ENCODE results near the gene TEX30. TPM values are rescaled to one million over a fixed set of nuclear protein-coding genes. Genes with fewer than 3 reads are reported as not detected.
A peak's percentile ranks its signal among the peaks of the same experiment; 100 is the strongest.

Gene TEX30
- total RNA-seq, 2 donors from 2014 or later = 3.6 to 22.2 TPM

DNA sequence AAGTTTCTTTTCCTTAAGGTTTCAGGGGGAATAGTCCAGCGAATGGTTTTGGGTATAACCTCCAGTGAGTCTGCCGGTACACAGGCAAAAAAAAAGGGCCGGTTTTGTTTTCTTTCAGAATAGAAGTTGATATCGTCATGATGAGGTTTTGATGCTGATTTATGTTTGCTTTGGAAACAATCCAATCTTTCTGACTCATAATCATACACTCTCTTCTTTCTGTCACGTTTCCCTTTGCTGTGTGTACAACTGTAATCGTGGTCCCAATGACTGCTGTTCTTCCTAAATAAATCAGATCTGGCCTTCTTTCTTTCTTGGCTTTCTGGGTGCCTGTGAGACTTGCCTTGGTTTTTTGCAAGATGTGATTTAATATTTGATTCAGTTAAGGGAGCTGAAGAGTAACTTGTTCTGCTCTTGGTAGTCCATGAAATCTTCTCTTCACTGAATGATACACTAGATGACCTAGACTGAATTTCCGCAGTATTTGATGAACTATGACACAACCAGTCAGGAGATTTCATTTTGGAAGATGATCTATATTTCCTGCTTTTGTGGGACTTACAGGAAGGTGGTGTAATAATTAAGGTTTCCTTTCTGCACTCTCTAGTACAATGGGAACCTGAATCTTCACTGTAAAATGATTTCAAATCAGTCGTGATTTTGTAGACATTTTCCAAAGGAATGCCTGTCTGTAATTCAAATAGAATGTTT is 43.9 kb downstream of the TEX30 start:
- intact Hi-C loops (cut with DNase I) = no loop called here
- no peak for DNase-seq (ENCODE audit: low spot score)
- no peaks in the 10 kb centered on the region for H3K4me1 ChIP-seq (replicated peaks)
- WGBS = 36% methylated on average over 8 of the region's 8 CpGs
- H3K27me3 ChIP-seq (replicated peaks; ENCODE audit: insufficient read depth) = no peaks in the 10 kb centered on the region
- H3K27ac ChIP-seq = no peak overlapping the region
- TF ChIP-seq POLR2AphosphoS5 (IDR thresholded peaks at IDR 0.05) (no peak), POLR2A (IDR thresholded peaks at IDR 0.05) (no peak)
- TF ChIP-seq, protein P1, sequence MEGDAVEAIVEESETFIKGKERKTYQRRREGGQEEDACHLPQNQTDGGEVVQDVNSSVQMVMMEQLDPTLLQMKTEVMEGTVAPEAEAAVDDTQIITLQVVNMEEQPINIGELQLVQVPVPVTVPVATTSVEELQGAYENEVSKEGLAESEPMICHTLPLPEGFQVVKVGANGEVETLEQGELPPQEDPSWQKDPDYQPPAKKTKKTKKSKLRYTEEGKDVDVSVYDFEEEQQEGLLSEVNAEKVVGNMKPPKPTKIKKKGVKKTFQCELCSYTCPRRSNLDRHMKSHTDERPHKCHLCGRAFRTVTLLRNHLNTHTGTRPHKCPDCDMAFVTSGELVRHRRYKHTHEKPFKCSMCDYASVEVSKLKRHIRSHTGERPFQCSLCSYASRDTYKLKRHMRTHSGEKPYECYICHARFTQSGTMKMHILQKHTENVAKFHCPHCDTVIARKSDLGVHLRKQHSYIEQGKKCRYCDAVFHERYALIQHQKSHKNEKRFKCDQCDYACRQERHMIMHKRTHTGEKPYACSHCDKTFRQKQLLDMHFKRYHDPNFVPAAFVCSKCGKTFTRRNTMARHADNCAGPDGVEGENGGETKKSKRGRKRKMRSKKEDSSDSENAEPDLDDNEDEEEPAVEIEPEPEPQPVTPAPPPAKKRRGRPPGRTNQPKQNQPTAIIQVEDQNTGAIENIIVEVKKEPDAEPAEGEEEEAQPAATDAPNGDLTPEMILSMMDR (IDR thresholded peaks at IDR 0.05) = no peak
- H3K36me3 ChIP-seq = no peaks in the 10 kb centered on the region
- H3K4me3 ChIP-seq = no peak overlapping the region
- no peaks in the 10 kb centered on the region for H3K9me3 ChIP-seq

DNA sequence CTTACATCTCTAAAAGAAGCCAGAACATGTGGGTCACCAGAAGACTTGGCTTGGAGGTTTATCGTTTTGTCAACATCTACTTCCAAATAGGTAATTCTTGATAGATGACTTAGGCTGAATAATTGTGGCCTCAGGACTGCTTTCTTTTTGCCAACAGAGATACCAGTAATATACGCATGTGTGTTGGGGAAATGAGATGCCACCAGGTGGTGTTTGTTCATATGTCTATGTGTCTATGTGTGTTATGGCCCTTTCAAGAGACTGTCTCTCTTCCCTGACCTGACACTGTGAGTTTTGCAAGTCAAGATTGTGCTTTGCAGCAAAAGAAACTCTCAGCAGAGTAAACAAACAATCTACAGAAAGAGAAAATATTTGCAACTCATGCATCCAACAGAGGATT is 47.2 kb downstream of the TEX30 start:
- TF ChIP-seq POLR2A (IDR thresholded peaks at IDR 0.05) = no peak
- TF ChIP-seq, protein P1 (IDR thresholded peaks at IDR 0.05) = no peak
- TF ChIP-seq POLR2AphosphoS5 (IDR thresholded peaks at IDR 0.05) = no peak
- DNase-seq (ENCODE audit: low spot score) = no peak
- intact Hi-C loops (cut with DNase I) = no loop called here
- Histone ChIP-seq H3K36me3 (no peaks in the 10 kb centered on the region), H3K9me3 (no peaks in the 10 kb centered on the region), H3K4me3 (no peak overlapping the region), H3K27ac (no peak overlapping the region), H3K27me3 (replicated peaks; ENCODE audit: insufficient read depth) (no peaks in the 10 kb centered on the region), H3K4me1 (replicated peaks) (no peaks in the 10 kb centered on the region)
- WGBS = 77% methylated on average over 2 of the region's 2 CpGs

DNA sequence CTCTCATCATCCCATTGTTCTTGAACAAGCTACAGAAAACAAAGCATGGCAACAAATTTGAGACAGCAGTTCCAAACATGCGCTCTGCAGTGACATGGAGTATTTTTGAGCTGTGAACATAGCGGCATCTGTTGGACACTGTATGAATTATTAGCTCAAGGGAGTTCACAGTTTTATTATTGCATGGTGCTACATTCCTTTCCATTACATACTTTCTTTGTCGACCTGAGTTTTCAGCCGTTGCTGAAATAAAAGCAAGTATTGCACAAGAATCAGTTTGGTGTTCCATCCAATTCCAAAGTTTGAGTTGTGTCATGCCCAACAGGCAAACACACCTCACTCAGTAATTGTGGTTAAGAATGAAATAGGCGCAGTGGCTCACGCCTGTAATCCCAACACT is 48.7 kb downstream of the TEX30 start:
- no peak for DNase-seq (ENCODE audit: low spot score)
- intact Hi-C loops (cut with DNase I) = no loop called here
- WGBS = 41% methylated on average over 6 of the region's 6 CpGs
- TF ChIP-seq, protein P1 (IDR thresholded peaks at IDR 0.05) = peak in 3 of 4 experiments; percentile 29 to 50 (median 49)
- TF ChIP-seq POLR2AphosphoS5 (IDR thresholded peaks at IDR 0.05) = no peak
- Histone ChIP-seq H3K27me3 (replicated peaks; ENCODE audit: insufficient read depth) (no peaks in the 10 kb centered on the region), H3K4me1 (replicated peaks) (no peaks in the 10 kb centered on the region), H3K9me3 (no peaks in the 10 kb centered on the region), H3K4me3 (no peak overlapping the region), H3K36me3 (no peaks in the 10 kb centered on the region), H3K27ac (no peak overlapping the region)

DNA sequence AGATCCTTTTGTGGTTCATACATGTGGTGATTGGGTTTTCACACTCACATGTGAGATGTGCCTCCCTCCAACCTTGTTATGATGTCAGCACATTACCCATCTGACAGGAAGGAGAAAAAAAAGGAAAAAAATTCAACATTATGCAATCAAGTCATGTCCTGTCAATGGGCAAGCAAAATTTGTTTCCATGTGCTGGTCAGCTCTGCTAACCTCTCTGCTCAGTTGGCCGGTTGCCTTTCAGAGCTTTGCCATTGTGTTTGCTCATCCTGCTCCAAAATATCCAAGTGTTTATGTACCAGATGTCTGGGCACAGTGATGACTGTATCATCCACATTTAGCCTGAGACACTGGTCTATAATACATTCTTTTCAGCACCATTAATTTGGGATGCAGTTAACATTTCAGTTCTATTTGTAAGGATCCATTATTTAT is 51.8 kb downstream of the TEX30 start:
- H3K4me1 ChIP-seq (replicated peaks) = no peaks in the 10 kb centered on the region
- H3K27ac ChIP-seq = no peak overlapping the region
- no peak overlapping the region for H3K4me3 ChIP-seq
- no peaks in the 10 kb centered on the region for H3K36me3 ChIP-seq
- H3K27me3 ChIP-seq (replicated peaks; ENCODE audit: insufficient read depth) = no peaks in the 10 kb centered on the region
- WGBS = 95% methylated on average over 1 of the region's 1 CpG
- no peak for DNase-seq (ENCODE audit: low spot score)
- intact Hi-C loops (cut with DNase I) = no loop called here
- TF ChIP-seq POLR2AphosphoS5 (IDR thresholded peaks at IDR 0.05) = no peak
- TF ChIP-seq POLR2A (IDR thresholded peaks at IDR 0.05) = no peak
- TF ChIP-seq, protein P1 (IDR thresholded peaks at IDR 0.05) = no peak
- H3K9me3 ChIP-seq = no peaks in the 10 kb centered on the region

DNA sequence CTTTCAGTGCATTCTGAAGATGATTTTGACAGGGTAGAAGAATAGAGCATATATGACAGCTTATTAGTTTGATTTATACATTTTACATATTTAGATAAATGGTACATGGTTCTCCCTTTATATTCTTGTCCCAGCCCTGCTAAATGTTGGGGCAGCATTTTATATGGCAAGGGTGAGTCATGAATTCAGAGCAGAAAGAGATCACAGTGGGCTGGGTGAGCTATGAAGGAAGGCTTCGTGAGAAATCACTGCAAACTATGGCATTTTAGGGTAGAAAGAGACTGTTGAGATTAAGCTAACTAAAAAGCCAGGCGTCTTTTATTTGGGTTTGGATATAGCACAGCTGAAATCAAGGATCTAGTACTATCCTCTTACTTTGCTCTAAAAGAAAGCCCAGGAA is 54.8 kb downstream of the TEX30 start:
- H3K9me3 ChIP-seq = no peaks in the 10 kb centered on the region
- WGBS = 66% methylated on average over 2 of the region's 2 CpGs
- H3K27me3 ChIP-seq (replicated peaks; ENCODE audit: insufficient read depth) = no peaks in the 10 kb centered on the region
- no peak for DNase-seq (ENCODE audit: low spot score)
- no peaks in the 10 kb centered on the region for H3K4me1 ChIP-seq (replicated peaks)
- H3K36me3 ChIP-seq = no peaks in the 10 kb centered on the region
- intact Hi-C loops (cut with DNase I) = no loop called here
- TF ChIP-seq POLR2AphosphoS5 (IDR thresholded peaks at IDR 0.05) (no peak), POLR2A (IDR thresholded peaks at IDR 0.05) (no peak)
- TF ChIP-seq, protein P1 (IDR thresholded peaks at IDR 0.05) = no peak
- no peak overlapping the region for H3K4me3 ChIP-seq
- H3K27ac ChIP-seq = no peak overlapping the region

All from prostate gland (tissue), 2 donors.